BJ (cell line): Measurements from ENCODE around the gene ARHGAP20. TPM values are rescaled to one million over a fixed set of nuclear protein-coding genes. Genes with fewer than 3 reads are reported as not detected.
"Not testable (repeated sequence)": the region's sequence is repeated elsewhere in the genome, so short reads cannot be mapped to it uniquely, and the experiment has no call there.

ENCODE experiments used
- CTCF ChIA-PET: fragments of 350-600 bp; formaldehyde crosslinking; extraction: SDS; loops from one replicate; lab custom pipeline; 2021; ENCODE audit warnings: antibody characterized with exemption, inconsistent platforms; lab: Yijun Ruan, JAX
- POLR2A ChIA-PET: fragments of 300-600 bp; sonication (Branson Sonifier 250); formaldehyde crosslinking; extraction: SDS; loops from one replicate; lab custom pipeline; 2021; ENCODE audit warnings: antibody characterized with exemption; lab: Charles Lee
- DNase-seq: peaks from one replicate; pipeline ENCODE4 v3.0.0-alpha.2; 2011; ENCODE audit warnings: low read depth
- H3K27me3 ChIP-seq: 2 replicates; pipeline ENCODE4 v1.6.0; 2011; ENCODE audit warnings: low read length; ENCODE audit not compliant: control insufficient read depth, insufficient read depth
- H3K36me3 ChIP-seq: 2 replicates; pipeline ENCODE4 v1.5.1; 2011; ENCODE audit warnings: low read length; ENCODE audit not compliant: control insufficient read depth, insufficient read depth
- H3K4me3 ChIP-seq: 2 replicates; pipeline ENCODE4 v1.5.1; 2011; ENCODE audit warnings: low read depth, mild to moderate bottlenecking, control low read depth, low read length
- CTCF ChIP-seq: IDR thresholded peaks from 2 replicates; pipeline ENCODE4 v1.5.1; 2011; ENCODE audit warnings: low read depth, mild to moderate bottlenecking, control low read depth, inconsistent platforms, low read length, moderate library complexity; ENCODE audit not compliant: insufficient read depth
- polyA plus RNA-seq: library from polyadenylated mRNA; depleted of rRNA; stranded (reverse); fragments of >200 nt; gene quantifications from 2 replicates; pipeline ENCODE4 v1.2.3, GENCODE V29; 2011

Gene ARHGAP20
- polyA plus RNA-seq, 1 experiment, result 2.5 TPM

GRCh38 chr11:110645253-110645652 is 67.0 kb downstream of the ARHGAP20 start:
- Histone ChIP-seq H3K27me3 (no peaks in the 10 kb centered on the region), H3K36me3 (no peaks in the 10 kb centered on the region), H3K4me3 (no peak overlapping the region)
- no peak for DNase-seq
- CTCF ChIA-PET, result interaction anchor here (1.0 kb wide), 1 partner anchor 11 kb away, joined by 3 read pairs; no protein-coding TSS in a partner anchor
- TF ChIP-seq CTCF, result no peak
- POLR2A ChIA-PET, result no interaction called here

GRCh38 chr11:110634370-110634769 is 77.9 kb downstream of the ARHGAP20 start:
- CTCF ChIA-PET, result interaction anchor here (1.3 to 1.6 kb wide), 2 partner anchors 8 to 11 kb away, joined by 3 to 4 read pairs; no protein-coding TSS in a partner anchor
- Histone ChIP-seq H3K4me3 (no peak overlapping the region), H3K27me3 (no peaks in the 10 kb centered on the region), H3K36me3 (no peaks in the 10 kb centered on the region)
- TF ChIP-seq CTCF, result no peak
- POLR2A ChIA-PET, result no interaction called here
- DNase-seq, result no peak

- Histone ChIP-seq H3K4me3 (no peak overlapping the region), H3K36me3 (no peaks in the 10 kb centered on the region), H3K27me3 (no peaks in the 10 kb centered on the region)
- ChIA-PET CTCF (no interaction called here), POLR2A (no interaction called here)
- TF ChIP-seq CTCF, result no peak
- DNase-seq, result no peak
These were observed 80.7 kb downstream of the ARHGAP20 start for GRCh38 chr11:110631551-110631950.

- no peak overlapping the region for H3K4me3 ChIP-seq
- no peaks in the 10 kb centered on the region for H3K27me3 ChIP-seq
- no peak for DNase-seq
- TF ChIP-seq CTCF, result no peak
- ChIA-PET CTCF (no interaction called here), POLR2A (no interaction called here)
- H3K36me3 ChIP-seq, result no peaks in the 10 kb centered on the region
These were observed 82.6 kb downstream of the ARHGAP20 start for GRCh38 chr11:110629594-110629993.

- no peaks in the 10 kb centered on the region for H3K36me3 ChIP-seq
- no peak for DNase-seq
- ChIA-PET CTCF (no interaction called here), POLR2A (no interaction called here)
- TF ChIP-seq CTCF, result no peak
- H3K4me3 ChIP-seq, result no peak overlapping the region
- no peaks in the 10 kb centered on the region for H3K27me3 ChIP-seq
These were observed 90.4 kb downstream of the ARHGAP20 start for GRCh38 chr11:110621826-110622225.

GRCh38 chr11:110619366-110619765 is 92.9 kb downstream of the ARHGAP20 start:
- H3K36me3 ChIP-seq, H3K27me3 ChIP-seq, POLR2A ChIA-PET, DNase-seq, H3K4me3 ChIP-seq: not testable (repeated sequence)
- CTCF ChIA-PET, result interaction anchor here (0.5 kb wide), 1 partner anchor 24 kb away, joined by 3 read pairs; no protein-coding TSS in a partner anchor
